ENCODE data around the gene ZNF407.

DNA sequence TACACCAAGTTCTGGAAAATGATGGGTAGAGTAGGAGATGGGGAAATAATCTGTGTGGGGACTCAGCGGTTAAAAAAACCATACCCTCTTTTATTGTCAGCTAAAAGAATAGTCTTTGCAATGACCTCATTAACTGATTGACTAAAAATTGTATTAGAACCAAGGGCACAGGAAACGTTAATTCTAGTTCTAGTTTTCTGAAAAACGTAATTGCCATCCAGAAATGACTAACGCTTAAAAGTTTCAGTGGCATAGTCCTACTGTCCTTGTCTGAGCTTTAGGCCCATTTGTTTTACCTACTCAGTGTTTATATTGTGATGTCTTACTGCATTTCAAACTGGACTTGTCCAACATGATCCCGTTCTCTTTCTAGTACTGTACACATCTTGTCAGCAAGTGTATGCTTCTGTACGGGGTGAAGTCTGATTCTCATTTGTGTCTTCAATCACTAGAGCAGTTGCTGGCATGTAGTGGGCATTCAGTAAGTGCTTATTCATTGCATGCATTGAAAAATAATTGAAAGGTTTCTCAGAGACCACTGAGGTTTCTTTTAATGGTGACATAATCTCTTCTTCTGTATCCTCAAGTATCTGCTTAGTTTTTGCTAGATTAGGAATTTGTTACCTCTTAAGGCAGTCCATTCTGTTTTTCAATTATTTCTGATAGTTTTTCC, 81.5 kb downstream of the ZNF407 start:
- TF ChIP-seq, protein P1, sequence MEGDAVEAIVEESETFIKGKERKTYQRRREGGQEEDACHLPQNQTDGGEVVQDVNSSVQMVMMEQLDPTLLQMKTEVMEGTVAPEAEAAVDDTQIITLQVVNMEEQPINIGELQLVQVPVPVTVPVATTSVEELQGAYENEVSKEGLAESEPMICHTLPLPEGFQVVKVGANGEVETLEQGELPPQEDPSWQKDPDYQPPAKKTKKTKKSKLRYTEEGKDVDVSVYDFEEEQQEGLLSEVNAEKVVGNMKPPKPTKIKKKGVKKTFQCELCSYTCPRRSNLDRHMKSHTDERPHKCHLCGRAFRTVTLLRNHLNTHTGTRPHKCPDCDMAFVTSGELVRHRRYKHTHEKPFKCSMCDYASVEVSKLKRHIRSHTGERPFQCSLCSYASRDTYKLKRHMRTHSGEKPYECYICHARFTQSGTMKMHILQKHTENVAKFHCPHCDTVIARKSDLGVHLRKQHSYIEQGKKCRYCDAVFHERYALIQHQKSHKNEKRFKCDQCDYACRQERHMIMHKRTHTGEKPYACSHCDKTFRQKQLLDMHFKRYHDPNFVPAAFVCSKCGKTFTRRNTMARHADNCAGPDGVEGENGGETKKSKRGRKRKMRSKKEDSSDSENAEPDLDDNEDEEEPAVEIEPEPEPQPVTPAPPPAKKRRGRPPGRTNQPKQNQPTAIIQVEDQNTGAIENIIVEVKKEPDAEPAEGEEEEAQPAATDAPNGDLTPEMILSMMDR (IDR thresholded peaks at IDR 0.05 in 2 of 3, conservative IDR thresholded peaks at IDR 0.05 in 1 of 3; ENCODE audit: borderline replicate concordance in 1 of 3, insufficient read depth in 1 of 3, low read depth in 2 of 3, low read length in 2 of 3): no peak
- TF ChIP-seq EGR1 (IDR thresholded peaks at IDR 0.05; ENCODE audit: low read depth) (no peak), POLR2A (IDR thresholded peaks at IDR 0.05; ENCODE audit: borderline replicate concordance, extremely low read depth, insufficient read depth, insufficient read length) (no peak), TCF7L2 (IDR thresholded peaks at IDR 0.05; ENCODE audit: borderline replicate concordance, extremely low read depth, insufficient read depth, insufficient read length) (no peak), EZH2phosphoT487 (IDR thresholded peaks at IDR 0.05; ENCODE audit: borderline replicate concordance) (no peak), YY1 (IDR thresholded peaks at IDR 0.05; ENCODE audit: extremely low read depth, insufficient replicate concordance, low read depth, low read length) (no peak)
- TF ChIP-seq, protein P2, sequence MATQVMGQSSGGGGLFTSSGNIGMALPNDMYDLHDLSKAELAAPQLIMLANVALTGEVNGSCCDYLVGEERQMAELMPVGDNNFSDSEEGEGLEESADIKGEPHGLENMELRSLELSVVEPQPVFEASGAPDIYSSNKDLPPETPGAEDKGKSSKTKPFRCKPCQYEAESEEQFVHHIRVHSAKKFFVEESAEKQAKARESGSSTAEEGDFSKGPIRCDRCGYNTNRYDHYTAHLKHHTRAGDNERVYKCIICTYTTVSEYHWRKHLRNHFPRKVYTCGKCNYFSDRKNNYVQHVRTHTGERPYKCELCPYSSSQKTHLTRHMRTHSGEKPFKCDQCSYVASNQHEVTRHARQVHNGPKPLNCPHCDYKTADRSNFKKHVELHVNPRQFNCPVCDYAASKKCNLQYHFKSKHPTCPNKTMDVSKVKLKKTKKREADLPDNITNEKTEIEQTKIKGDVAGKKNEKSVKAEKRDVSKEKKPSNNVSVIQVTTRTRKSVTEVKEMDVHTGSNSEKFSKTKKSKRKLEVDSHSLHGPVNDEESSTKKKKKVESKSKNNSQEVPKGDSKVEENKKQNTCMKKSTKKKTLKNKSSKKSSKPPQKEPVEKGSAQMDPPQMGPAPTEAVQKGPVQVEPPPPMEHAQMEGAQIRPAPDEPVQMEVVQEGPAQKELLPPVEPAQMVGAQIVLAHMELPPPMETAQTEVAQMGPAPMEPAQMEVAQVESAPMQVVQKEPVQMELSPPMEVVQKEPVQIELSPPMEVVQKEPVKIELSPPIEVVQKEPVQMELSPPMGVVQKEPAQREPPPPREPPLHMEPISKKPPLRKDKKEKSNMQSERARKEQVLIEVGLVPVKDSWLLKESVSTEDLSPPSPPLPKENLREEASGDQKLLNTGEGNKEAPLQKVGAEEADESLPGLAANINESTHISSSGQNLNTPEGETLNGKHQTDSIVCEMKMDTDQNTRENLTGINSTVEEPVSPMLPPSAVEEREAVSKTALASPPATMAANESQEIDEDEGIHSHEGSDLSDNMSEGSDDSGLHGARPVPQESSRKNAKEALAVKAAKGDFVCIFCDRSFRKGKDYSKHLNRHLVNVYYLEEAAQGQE (IDR thresholded peaks at IDR 0.05; ENCODE audit: low read depth): no peak
- TF ChIP-seq, protein P3, sequence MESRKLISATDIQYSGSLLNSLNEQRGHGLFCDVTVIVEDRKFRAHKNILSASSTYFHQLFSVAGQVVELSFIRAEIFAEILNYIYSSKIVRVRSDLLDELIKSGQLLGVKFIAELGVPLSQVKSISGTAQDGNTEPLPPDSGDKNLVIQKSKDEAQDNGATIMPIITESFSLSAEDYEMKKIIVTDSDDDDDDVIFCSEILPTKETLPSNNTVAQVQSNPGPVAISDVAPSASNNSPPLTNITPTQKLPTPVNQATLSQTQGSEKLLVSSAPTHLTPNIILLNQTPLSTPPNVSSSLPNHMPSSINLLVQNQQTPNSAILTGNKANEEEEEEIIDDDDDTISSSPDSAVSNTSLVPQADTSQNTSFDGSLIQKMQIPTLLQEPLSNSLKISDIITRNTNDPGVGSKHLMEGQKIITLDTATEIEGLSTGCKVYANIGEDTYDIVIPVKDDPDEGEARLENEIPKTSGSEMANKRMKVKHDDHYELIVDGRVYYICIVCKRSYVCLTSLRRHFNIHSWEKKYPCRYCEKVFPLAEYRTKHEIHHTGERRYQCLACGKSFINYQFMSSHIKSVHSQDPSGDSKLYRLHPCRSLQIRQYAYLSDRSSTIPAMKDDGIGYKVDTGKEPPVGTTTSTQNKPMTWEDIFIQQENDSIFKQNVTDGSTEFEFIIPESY (IDR thresholded peaks at IDR 0.05; ENCODE audit: extremely low read depth, insufficient replicate concordance, low read length): no peak
